Immature natural killer cell (primary cell): ENCODE results near the gene KRT27. TPM values are rescaled to one million over a fixed set of nuclear protein-coding genes. Genes with fewer than 3 reads are reported as not detected.
A peak's percentile ranks its signal among the peaks of the same experiment; 100 is the strongest.
"Not testable (repeated sequence)": the region's sequence is repeated elsewhere in the genome, so short reads cannot be mapped to it uniquely, and the experiment has no call there.

Source experiments
- DNase-seq, 3 donors: peaks; one replicate each; pipeline ENCODE4 v3.0.0; 2022; ENCODE audit warnings: mixed read lengths in 1 of 3
- H3K27ac Mint-ChIP-seq, 6 donors: one replicate each; pipeline ENCODE4 v1.8.0; 2020; ENCODE audit warnings: mixed read lengths in 6 of 6, mild to moderate bottlenecking in 5 of 6, inconsistent platforms in 4 of 6, moderate library complexity in 3 of 6
- H3K27me3 Mint-ChIP-seq, 3 donors: one replicate each; pipeline ENCODE4 v1.8.0; 2020 to 2021; ENCODE audit warnings: low read depth in 3 of 3, mild to moderate bottlenecking in 3 of 3, mixed read lengths in 3 of 3, moderate library complexity in 3 of 3, inconsistent platforms in 1 of 3
- H3K36me3 Mint-ChIP-seq, 3 donors: one replicate each; pipeline ENCODE4 v1.8.0; 2020; ENCODE audit warnings: mixed read lengths in 3 of 3, inconsistent platforms in 2 of 3, mild to moderate bottlenecking in 2 of 3
- H3K4me1 Mint-ChIP-seq, 2 donors: one replicate each; pipeline ENCODE4 v1.8.0; 2020; ENCODE audit warnings: inconsistent platforms in 2 of 2, mild to moderate bottlenecking in 2 of 2, mixed read lengths in 2 of 2, moderate library complexity in 1 of 2
- H3K4me3 Mint-ChIP-seq, 5 donors: one replicate each; pipeline ENCODE4 v1.8.0; 2020; ENCODE audit warnings: mild to moderate bottlenecking in 5 of 5, mixed read lengths in 5 of 5, inconsistent platforms in 3 of 5, moderate library complexity in 3 of 5
- H3K9me3 Mint-ChIP-seq, 6 donors: one replicate each; pipeline ENCODE4 v1.8.0; 2020; ENCODE audit warnings: mild to moderate bottlenecking in 6 of 6, mixed read lengths in 6 of 6, inconsistent platforms in 4 of 6, moderate library complexity in 3 of 6
- polyA plus RNA-seq, 3 donors: library from polyadenylated mRNA; unstranded; fragments of 300-500 nt; fragmentation: Illumina TruSeq; gene quantifications; one replicate each; pipeline ENCODE4 v1.2.3, GENCODE V29; 2021

KRT27 gene
- polyA plus RNA-seq, 3 donors from 2014 or later = not detected

DNA sequence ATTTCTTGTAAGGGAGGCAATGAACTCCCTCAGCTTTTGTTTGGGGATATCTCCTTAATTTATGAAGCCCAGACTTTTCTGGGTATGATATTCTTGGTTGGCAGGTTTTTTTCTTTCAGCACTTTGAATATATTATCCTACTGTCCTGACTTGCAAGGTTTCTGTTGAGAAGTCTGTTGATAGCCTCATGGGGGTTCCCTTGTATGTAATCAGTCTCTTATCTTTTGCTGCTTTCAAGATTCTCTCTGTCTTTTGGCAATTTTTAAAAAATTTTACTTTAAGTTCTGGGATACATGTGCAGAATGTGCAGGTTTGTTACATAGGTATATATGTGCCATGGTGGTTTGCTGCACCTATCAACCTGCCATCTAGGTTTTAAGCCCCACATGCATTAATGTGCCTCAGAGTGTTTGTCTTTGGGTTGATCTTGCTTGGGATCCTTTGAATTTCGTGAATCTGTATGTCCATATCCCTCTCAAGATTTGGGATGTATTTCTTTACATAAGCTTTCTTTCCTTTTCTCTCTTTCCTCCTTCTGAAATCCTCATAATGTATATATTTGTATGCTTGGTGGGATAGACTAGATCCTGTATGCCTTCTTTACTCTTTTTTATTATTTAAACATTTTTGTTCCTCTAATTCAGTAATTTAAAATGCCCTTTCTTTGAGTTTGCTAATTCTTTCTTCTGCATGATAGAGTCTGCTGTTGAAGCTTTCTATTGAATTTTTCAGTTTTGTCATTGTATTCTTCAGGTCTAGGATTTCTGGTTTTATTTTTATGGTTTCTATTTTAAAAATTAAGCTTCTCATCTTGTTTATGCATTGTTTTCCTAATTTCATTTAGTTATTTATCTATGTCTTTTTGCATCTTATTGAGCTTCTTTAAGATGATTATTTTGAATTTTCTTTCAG is 22.0 kb downstream of the KRT27 start:
- Mint-ChIP-seq H3K4me3 (no peak overlapping the region), H3K4me1 (no peaks in the 10 kb centered on the region), H3K27me3 (peaks cover 4 to 13% (median 10%) of the 10 kb centered on the region in 3 donors), H3K36me3 (peaks cover 0 to 9% (median 3%) of the 10 kb centered on the region in 3 donors), H3K27ac (no peak overlapping the region), H3K9me3 (peaks cover 27 to 70% (median 51%) of the 10 kb centered on the region in 6 donors)
- DNase-seq = no peak

DNA sequence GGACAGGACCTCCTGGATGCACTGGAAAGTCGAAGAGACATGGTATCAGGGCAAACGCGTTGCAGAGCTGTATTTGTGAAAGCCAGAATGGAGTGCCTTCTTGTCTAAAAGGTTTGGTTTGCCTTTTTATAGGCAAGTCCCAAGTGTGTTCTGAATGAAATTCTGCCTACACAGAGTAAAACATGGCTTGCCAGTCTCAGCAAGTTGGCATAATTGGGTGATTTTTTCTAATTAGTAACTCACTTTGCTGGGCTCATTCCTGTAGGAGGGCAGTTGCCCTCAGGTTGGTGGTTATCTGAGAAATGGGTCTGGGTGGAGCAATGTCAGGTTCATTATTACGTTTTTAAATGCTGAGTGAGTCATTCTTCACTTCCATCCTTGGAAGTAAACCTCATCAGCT is 27.1 kb downstream of the KRT27 start, which contains the start of gene KRT25:
KRT25 (minus strand) TSS at position 101 of the 400 bp plus-strand sequence; CDS start at position 41, 60 bp downstream.
- H3K27ac Mint-ChIP-seq = no peak within 1 kb of the TSS
- H3K4me1 Mint-ChIP-seq = no peaks in the 10 kb centered on the region
- peaks cover 15 to 27% (median 24%) of the 10 kb centered on the region in 6 donors for H3K9me3 Mint-ChIP-seq
- peaks cover 2 to 16% (median 5%) of the 10 kb centered on the region in 3 donors for H3K27me3 Mint-ChIP-seq
- no peak for DNase-seq
- no peak within 1 kb of the TSS for H3K4me3 Mint-ChIP-seq
- peaks cover 0 to 5% (median 3%) of the 10 kb centered on the region in 3 donors for H3K36me3 Mint-ChIP-seq

DNA sequence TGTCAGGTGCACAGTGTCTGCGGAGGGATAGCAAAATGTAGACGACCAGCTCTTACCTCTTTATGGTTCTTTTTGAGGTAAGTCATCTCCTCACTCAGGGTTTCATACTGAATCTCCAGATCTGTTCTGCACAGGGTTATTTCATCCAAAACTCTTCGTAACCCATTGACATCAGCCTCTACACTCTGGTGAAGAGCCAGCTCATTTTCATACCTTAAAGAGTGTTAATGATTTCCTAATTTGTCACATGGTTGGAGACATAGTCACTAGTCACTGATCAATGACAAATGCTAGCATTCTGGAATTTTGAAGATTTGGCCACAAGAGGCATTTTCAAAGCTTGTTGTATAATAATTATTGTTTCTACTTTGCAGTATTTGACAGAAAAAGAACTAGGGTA is 28.5 kb downstream of the KRT27 start:
- H3K4me1 Mint-ChIP-seq = no peaks in the 10 kb centered on the region
- H3K27me3 Mint-ChIP-seq = peaks cover 0 to 9% (median 4%) of the 10 kb centered on the region in 3 donors
- H3K4me3 Mint-ChIP-seq = no peak overlapping the region
- H3K9me3 Mint-ChIP-seq = peaks cover 5 to 17% (median 10%) of the 10 kb centered on the region in 6 donors
- H3K36me3 Mint-ChIP-seq = no peaks in the 10 kb centered on the region
- H3K27ac Mint-ChIP-seq = no peak overlapping the region
- DNase-seq = no peak

GRCh38 chr17:40751065-40751464 is 31.3 kb downstream of the KRT27 start:
- H3K36me3 Mint-ChIP-seq = no peaks in the 10 kb centered on the region
- no peak overlapping the region for H3K4me3 Mint-ChIP-seq
- no peak overlapping the region for H3K27ac Mint-ChIP-seq
- peaks cover 0 to 10% (median 5%) of the 10 kb centered on the region in 3 donors for H3K27me3 Mint-ChIP-seq
- peaks cover 0 to 8% (median 2%) of the 10 kb centered on the region in 6 donors for H3K9me3 Mint-ChIP-seq
- H3K4me1 Mint-ChIP-seq = no peaks in the 10 kb centered on the region
- no peak for DNase-seq

GRCh38 chr17:40750391-40750790 is 32.0 kb downstream of the KRT27 start:
- DNase-seq = no peak
- H3K9me3 Mint-ChIP-seq = peaks cover 0 to 8% (median 2%) of the 10 kb centered on the region in 6 donors
- no peaks in the 10 kb centered on the region for H3K36me3 Mint-ChIP-seq
- no peaks in the 10 kb centered on the region for H3K4me1 Mint-ChIP-seq
- no peak overlapping the region for H3K4me3 Mint-ChIP-seq
- peaks cover 2 to 12% (median 5%) of the 10 kb centered on the region in 3 donors for H3K27me3 Mint-ChIP-seq
- H3K27ac Mint-ChIP-seq = no peak overlapping the region

GRCh38 chr17:40748666-40749065 is 33.7 kb downstream of the KRT27 start:
- not testable (repeated sequence) for H3K27ac Mint-ChIP-seq, DNase-seq, H3K4me1 Mint-ChIP-seq, H3K9me3 Mint-ChIP-seq, H3K36me3 Mint-ChIP-seq, H3K4me3 Mint-ChIP-seq
- peaks cover 5 to 17% (median 12%) of the 10 kb centered on the region in 3 donors for H3K27me3 Mint-ChIP-seq

GRCh38 chr17:40738553-40738952 is 43.8 kb downstream of the KRT27 start:
- Mint-ChIP-seq H3K9me3 (peaks cover 2 to 7% (median 3%) of the 10 kb centered on the region in 6 donors), H3K4me3 (no peak overlapping the region), H3K4me1 (no peaks in the 10 kb centered on the region), H3K36me3 (peaks cover 0 to 4% (median 0%) of the 10 kb centered on the region in 3 donors), H3K27me3 (peaks cover 6 to 27% (median 9%) of the 10 kb centered on the region in 3 donors), H3K27ac (no peak overlapping the region)
- DNase-seq = no peak

GRCh38 chr17:40735016-40735415 is 47.3 kb downstream of the KRT27 start:
- Mint-ChIP-seq H3K4me3 (no peak overlapping the region), H3K36me3 (peaks cover 0 to 3% (median 0%) of the 10 kb centered on the region in 3 donors), H3K27ac (no peak overlapping the region), H3K9me3 (no peaks in the 10 kb centered on the region), H3K27me3 (peaks cover 4 to 26% (median 9%) of the 10 kb centered on the region in 3 donors), H3K4me1 (no peaks in the 10 kb centered on the region)
- no peak for DNase-seq

- DNase-seq = no peak
- no peaks in the 10 kb centered on the region for H3K4me1 Mint-ChIP-seq
Observed at GRCh38 chr17:40734018-40734417, 48.3 kb downstream of the KRT27 start.

GRCh38 chr17:40730970-40731369 is 51.4 kb downstream of the KRT27 start:
- no peaks in the 10 kb centered on the region for H3K4me1 Mint-ChIP-seq
- peaks cover 0 to 5% (median 0%) of the 10 kb centered on the region in 3 donors for H3K36me3 Mint-ChIP-seq
- H3K27ac Mint-ChIP-seq = no peak overlapping the region

More at GRCh38 chr17:40734018-40734417, 48.3 kb downstream of the KRT27 start:
- Mint-ChIP-seq H3K36me3 (peaks cover 0 to 5% (median 0%) of the 10 kb centered on the region in 3 donors), H3K27ac (no peak overlapping the region), H3K4me3 (no peak overlapping the region), H3K9me3 (no peaks in the 10 kb centered on the region), H3K27me3 (peaks cover 4 to 25% (median 8%) of the 10 kb centered on the region in 3 donors)

GRCh38 chr17:40727447-40728231 is 54.7 kb downstream of the KRT27 start:
- no peak overlapping the region for H3K4me3 Mint-ChIP-seq

More at GRCh38 chr17:40730970-40731369, 51.4 kb downstream of the KRT27 start:
- DNase-seq = no peak
- Mint-ChIP-seq H3K9me3 (no peaks in the 10 kb centered on the region), H3K27me3 (peaks cover 5 to 15% (median 7%) of the 10 kb centered on the region in 3 donors), H3K4me3 (no peak overlapping the region)

GRCh38 chr17:40726919-40727318 is 55.4 kb downstream of the KRT27 start:
- Mint-ChIP-seq H3K27me3 (peaks cover 5 to 9% (median 9%) of the 10 kb centered on the region in 3 donors), H3K4me3 (no peak overlapping the region), H3K36me3 (peaks cover 0 to 5% (median 0%) of the 10 kb centered on the region in 3 donors), H3K27ac (no peak overlapping the region), H3K9me3 (no peaks in the 10 kb centered on the region), H3K4me1 (no peaks in the 10 kb centered on the region)
- peak in 1 of 3 donors; percentile 3 for DNase-seq

More at GRCh38 chr17:40727447-40728231, 54.7 kb downstream of the KRT27 start:
- Mint-ChIP-seq H3K27me3 (peaks cover 5 to 10% (median 9%) of the 10 kb centered on the region in 3 donors), H3K27ac (no peak overlapping the region), H3K4me1 (no peaks in the 10 kb centered on the region), H3K9me3 (no peaks in the 10 kb centered on the region), H3K36me3 (peaks cover 0 to 5% (median 0%) of the 10 kb centered on the region in 3 donors)
- DNase-seq = no peak
